Measurements from ENCODE around the gene CEMIP. TPM values are rescaled to one million over a fixed set of nuclear protein-coding genes. Genes with fewer than 3 reads are reported as not detected.

CEMIP gene
- total and polyA plus RNA-seq, 12 donors, result 0.01 to 1.9 (median 0.23) TPM; not detected in 1

GRCh38 chr15:80932513-80932815 is 153.3 kb downstream of the CEMIP start:
- ATAC-seq, result peak in 1 of 8 donors; percentile 8
- H3K4me3 ChIP-seq, result no peak overlapping the region

DNA sequence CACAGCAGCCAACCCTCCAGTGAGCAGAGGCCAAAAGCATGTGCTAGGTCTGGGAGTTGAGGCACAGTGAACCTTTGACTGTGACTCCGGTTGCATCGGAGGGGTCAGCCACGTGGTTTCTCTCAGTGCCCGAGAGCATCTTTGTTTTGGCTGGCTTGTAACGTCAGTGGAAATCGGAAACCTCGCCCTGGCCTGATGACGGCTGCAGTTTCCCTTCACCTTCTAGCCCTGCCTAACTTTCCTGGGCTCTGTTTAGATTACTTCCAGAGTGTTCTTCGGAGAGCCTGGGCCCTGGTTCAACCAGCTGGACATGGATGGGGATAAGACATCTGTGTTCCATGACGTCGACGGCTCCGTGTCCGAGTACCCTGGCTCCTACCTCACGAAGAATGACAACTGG is 153.8 kb downstream of the CEMIP start:
- H3K4me1 ChIP-seq, result peaks cover 0 to 31% (median 16%) of the 10 kb centered on the region in 9 donors
- H3K27me3 ChIP-seq, result no peaks in the 10 kb centered on the region
- peak; percentile 56 to 92 (median 76) for ATAC-seq
- intact Hi-C loops (cut with DNase I), result no loop called here
- H3K9me3 ChIP-seq, result no peaks in the 10 kb centered on the region
- H3K36me3 ChIP-seq, result peaks cover 0 to 6% (median 0%) of the 10 kb centered on the region in 9 donors
- no peak for TF ChIP-seq CTCF (IDR thresholded peaks at IDR 0.05)
- no peak overlapping the region for H3K4me3 ChIP-seq
- peak; percentile 34 to 70 for DNase-seq
- H3K27ac ChIP-seq, result peak overlapping the region in 6 of 10 donors; percentile 31 to 50 (median 37)
- 50 to 52% methylated on average over 15 of the region's 15 CpGs for WGBS, 2 donors

More at GRCh38 chr15:80932513-80932815, 153.3 kb downstream of the CEMIP start:
- H3K27ac ChIP-seq, result peak overlapping the region in 5 of 10 donors; percentile 31 to 50 (median 35)
- peaks cover 0 to 6% (median 0%) of the 10 kb centered on the region in 9 donors for H3K36me3 ChIP-seq
- no peak for TF ChIP-seq CTCF (IDR thresholded peaks at IDR 0.05)
- 78 to 82% methylated on average over 5 of the region's 5 CpGs for WGBS, 2 donors
- no peaks in the 10 kb centered on the region for H3K27me3 ChIP-seq
- intact Hi-C loops (cut with DNase I), result no loop called here
- H3K4me1 ChIP-seq, result peaks cover 0 to 31% (median 16%) of the 10 kb centered on the region in 9 donors
- no peak for DNase-seq
- no peaks in the 10 kb centered on the region for H3K9me3 ChIP-seq

GRCh38 chr15:80934761-80935221 is 155.6 kb downstream of the CEMIP start:
- 62 to 73% methylated on average over 3 of the region's 3 CpGs for WGBS, 2 donors
- Histone ChIP-seq H3K9me3 (no peaks in the 10 kb centered on the region), H3K4me3 (no peak overlapping the region), H3K27ac (peak overlapping the region in 2 of 10 donors; percentile 19 to 25), H3K27me3 (no peaks in the 10 kb centered on the region), H3K36me3 (peaks cover 0 to 6% (median 0%) of the 10 kb centered on the region in 9 donors), H3K4me1 (peaks cover 0 to 31% (median 16%) of the 10 kb centered on the region in 9 donors)
- intact Hi-C loops (cut with DNase I), result no loop called here
- DNase-seq (peak in 1 of 2 donors; percentile 19), ATAC-seq (peak in 7 of 8 donors; percentile 16 to 59 (median 31))
- TF ChIP-seq CTCF (IDR thresholded peaks at IDR 0.05), result no peak

GRCh38 chr15:80936288-80937078 is 157.3 kb downstream of the CEMIP start:
- 90 to 92% methylated on average over 16 of the region's 16 CpGs for whole genome bisulfite sequencing, 2 donors
- DNase-seq (no peak), ATAC-seq (peak in 1 of 8 donors; percentile 46)
- intact Hi-C loops (cut with DNase I), result loop anchor here in 1 of 10 donors (2.0 kb wide), 1 partner anchor 78 kb away; no protein-coding TSS in a partner anchor
- no peak overlapping the region for H3K27ac ChIP-seq
- no peak overlapping the region for H3K4me3 ChIP-seq
- H3K4me1 ChIP-seq, result peaks cover 0 to 31% (median 16%) of the 10 kb centered on the region in 9 donors
- peaks cover 0 to 13% (median 5%) of the 10 kb centered on the region in 9 donors for H3K36me3 ChIP-seq
- H3K9me3 ChIP-seq, result no peaks in the 10 kb centered on the region
- TF ChIP-seq CTCF (IDR thresholded peaks at IDR 0.05), result no peak
- H3K27me3 ChIP-seq, result no peaks in the 10 kb centered on the region

Data from heart right ventricle (tissue), 16 donors.